HEK293 (cell line): ENCODE measurements around the gene RAB6A.

Source experiments
- GLI2 ChIP-seq: fragments of 450-650 bp; formaldehyde crosslinking; IDR thresholded peaks from 2 replicates; pipeline ENCODE4; 2017; ENCODE audit warnings: missing biosample characterization, missing genetic modification characterization, low read depth, borderline replicate concordance
- HOXA7 ChIP-seq: sonication (generic); formaldehyde crosslinking; IDR thresholded peaks from 2 replicates; pipeline ENCODE4 v1.8.1; 2022; ENCODE audit warnings: missing genetic modification reagents, borderline replicate concordance
- MYNN ChIP-seq: fragments of 450-650 bp; formaldehyde crosslinking; IDR thresholded peaks from 2 replicates; pipeline ENCODE4 v1.5.1; 2016; ENCODE audit warnings: missing biosample characterization, missing genetic modification characterization, borderline replicate concordance
- PATZ1 ChIP-seq: fragments of 450-650 bp; formaldehyde crosslinking; IDR thresholded peaks from 2 replicates; pipeline ENCODE4 v1.5.1; 2016; ENCODE audit warnings: missing biosample characterization, missing genetic modification characterization
- ZBTB17 ChIP-seq: fragments of 450-650 bp; formaldehyde crosslinking; IDR thresholded peaks from 2 replicates; pipeline ENCODE4 v1.5.1; 2016; ENCODE audit warnings: missing biosample characterization, missing genetic modification characterization
- ZBTB20 ChIP-seq: fragments of 450-650 bp; formaldehyde crosslinking; IDR thresholded peaks from 2 replicates; pipeline ENCODE4 v1.5.1; 2016; ENCODE audit warnings: missing biosample characterization, missing genetic modification characterization
- ZBTB44 ChIP-seq: fragments of 450-650 bp; IDR thresholded peaks from 2 replicates; pipeline ENCODE4 v1.5.1; 2018; ENCODE audit warnings: missing biosample characterization, mild to moderate bottlenecking, missing genetic modification characterization
- ZBTB7A ChIP-seq: fragments of 450-650 bp; formaldehyde crosslinking; IDR thresholded peaks from 2 replicates; pipeline ENCODE4 v1.5.1; 2016; ENCODE audit warnings: low read depth, missing biosample characterization, missing genetic modification characterization
- ZNF121 ChIP-seq: fragments of 450-650 bp; formaldehyde crosslinking; IDR thresholded peaks from 2 replicates; pipeline ENCODE4 v1.5.1; 2016; ENCODE audit warnings: missing biosample characterization, missing genetic modification characterization
- ZNF223 ChIP-seq: fragments of 450-650 bp; formaldehyde crosslinking; IDR thresholded peaks from 2 replicates; pipeline ENCODE4 v1.5.1; 2016; ENCODE audit warnings: missing biosample characterization, missing genetic modification characterization
- ZNF280D ChIP-seq: fragments of 450-650 bp; formaldehyde crosslinking; IDR thresholded peaks from 2 replicates; pipeline ENCODE4 v1.5.1; 2016; ENCODE audit warnings: missing biosample characterization, missing genetic modification characterization
- ZNF341 ChIP-seq: fragments of 450-650 bp; formaldehyde crosslinking; IDR thresholded peaks from 2 replicates; pipeline ENCODE4; 2016; ENCODE audit warnings: low read depth, missing biosample characterization, missing genetic modification characterization
- ZNF394 ChIP-seq: fragments of 450-650 bp; formaldehyde crosslinking; IDR thresholded peaks from 2 replicates; pipeline ENCODE4 v1.5.1; 2016; ENCODE audit warnings: missing biosample characterization, missing genetic modification characterization, mild to moderate bottlenecking, moderate library complexity, borderline replicate concordance
- ZNF398 ChIP-seq: fragments of 450-650 bp; formaldehyde crosslinking; IDR thresholded peaks from 2 replicates; pipeline ENCODE4 v1.5.1; 2017; ENCODE audit warnings: missing biosample characterization, missing genetic modification characterization
- ZNF488 ChIP-seq: fragments of 450-650 bp; formaldehyde crosslinking; IDR thresholded peaks from 2 replicates; pipeline ENCODE4 v1.5.1; 2016; ENCODE audit warnings: missing biosample characterization, missing genetic modification characterization
- ZNF501 ChIP-seq: fragments of 450-650 bp; formaldehyde crosslinking; IDR thresholded peaks from 2 replicates; pipeline ENCODE4 v1.5.1; 2016; ENCODE audit warnings: missing biosample characterization, missing genetic modification characterization
- ZNF529 ChIP-seq: fragments of 450-650 bp; formaldehyde crosslinking; IDR thresholded peaks from 2 replicates; pipeline ENCODE4 v1.5.1; 2017; ENCODE audit warnings: missing genetic modification characterization, missing biosample characterization; ENCODE audit not compliant: insufficient replicate concordance
- ZNF626 ChIP-seq: fragments of 450-650 bp; sonication (Bioruptor Pico); formaldehyde crosslinking; IDR thresholded peaks from 2 replicates; pipeline ENCODE4 v1.5.1; 2018; ENCODE audit warnings: missing biosample characterization, missing genetic modification characterization, inconsistent platforms
- ZNF677 ChIP-seq: fragments of 450-650 bp; IDR thresholded peaks from 2 replicates; pipeline ENCODE4 v1.5.0; 2018; ENCODE audit warnings: missing biosample characterization, mild to moderate bottlenecking, missing genetic modification characterization, moderate library complexity
- ZSCAN18 ChIP-seq: fragments of 450-650 bp; formaldehyde crosslinking; IDR thresholded peaks from 2 replicates; pipeline ENCODE4 v1.5.1; 2016; ENCODE audit warnings: missing biosample characterization, missing genetic modification characterization
- ZSCAN5A ChIP-seq: fragments of 450-650 bp; formaldehyde crosslinking; IDR thresholded peaks from 2 replicates; pipeline ENCODE4 v1.5.1; 2016; ENCODE audit warnings: missing biosample characterization, missing genetic modification characterization

The RAB6A gene

DNA sequence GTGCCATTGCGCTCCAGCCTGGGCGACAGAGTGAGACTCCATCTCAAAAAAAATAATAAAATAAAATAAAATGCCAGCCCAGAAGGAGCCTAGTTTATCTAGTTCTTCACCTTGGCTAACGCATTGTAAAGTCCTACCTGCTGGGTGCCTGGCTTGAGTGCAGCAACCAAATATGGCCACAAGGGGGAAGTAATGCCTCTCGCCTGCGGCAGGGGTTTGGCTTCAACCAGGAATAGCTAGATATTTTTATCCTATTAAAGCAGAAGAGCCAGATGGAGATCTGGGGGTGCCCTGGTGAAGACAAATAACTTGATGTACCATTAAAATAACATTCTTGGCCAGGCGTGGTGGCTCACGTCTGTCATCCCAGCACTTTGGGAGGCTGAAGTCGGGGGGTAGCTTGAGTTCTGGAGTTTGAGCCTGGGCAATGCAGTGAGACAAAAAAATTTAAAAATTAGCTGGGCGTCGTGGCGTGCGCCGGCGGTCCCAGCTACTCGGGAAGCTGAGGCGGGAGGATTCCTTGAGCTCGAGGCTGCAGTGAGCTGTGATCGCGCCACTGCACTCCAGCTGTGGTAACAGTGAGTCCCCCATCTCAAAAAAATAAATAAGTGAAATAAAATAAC lies 135.1 kb downstream of the RAB6A start (continued):
- no peak for TF ChIP-seq GLI2 (tag by site-specific recombination)
- TF ChIP-seq ZNF121 (tag by site-specific recombination): peak; percentile 92
- TF ChIP-seq ZNF341 (tag by site-specific recombination): peak; percentile 93
- TF ChIP-seq ZBTB44 (tag by site-specific recombination): no peak
- TF ChIP-seq ZNF501: no peak
- no peak for TF ChIP-seq ZNF280D (tag by site-specific recombination)
- TF ChIP-seq ZSCAN5A: no peak
- peak; percentile 29; the same call in 1 of the 2 replicates for TF ChIP-seq ZNF394 (tag by site-specific recombination)
- no peak for TF ChIP-seq ZNF223 (tag by site-specific recombination)
- no peak for TF ChIP-seq ZNF626 (tag by site-specific recombination)
- TF ChIP-seq HOXA7 (CRISPR knock-in tag): no peak
- no peak for TF ChIP-seq ZNF529 (tag by site-specific recombination)
- no peak for TF ChIP-seq MYNN (tag by site-specific recombination)
- no peak for TF ChIP-seq ZNF677
- TF ChIP-seq ZNF488 (tag by site-specific recombination): no peak
- TF ChIP-seq ZBTB20: no peak
- TF ChIP-seq ZBTB17 (tag by site-specific recombination): no peak
- no peak for TF ChIP-seq ZNF398 (tag by site-specific recombination)
- TF ChIP-seq PATZ1 (tag by site-specific recombination): no peak
- TF ChIP-seq ZSCAN18 (tag by site-specific recombination): no peak
- TF ChIP-seq ZBTB7A (tag by site-specific recombination): no peak
